K562 (cell line): Measurements from ENCODE around the gene ALG1.
"Not testable (repeated sequence)": the region's sequence is repeated elsewhere in the genome, so short reads cannot be mapped to it uniquely, and the experiment has no call there.

Experiments used
- CBX2 ChIP-seq: fragments of 200-600 bp; sonication (generic); IDR thresholded peaks from one replicate; pipeline ENCODE4 v1.6.1; 2012; ENCODE audit warnings: mild to moderate bottlenecking, low read length, inconsistent platforms; ENCODE audit not compliant: insufficient read depth, poor library complexity, severe bottlenecking
- CEBPB ChIP-seq: fragments of 450-650 bp; IDR thresholded peaks from 2 replicates; pipeline ENCODE4 v1.6.1; 2016; ENCODE audit warnings: missing genetic modification characterization, missing compliant biosample characterization
- CTCF ChIP-seq, 3 experiments: IDR thresholded peaks in 2 of 3; conservative IDR thresholded peaks in 1 of 3; 2 replicates each; pipeline ENCODE4 v1.5.1; 2011 to 2012; ENCODE audit warnings: low read length in 3 of 3, mild to moderate bottlenecking in 3 of 3, control low read depth in 2 of 3, improper control_type of control experiment in 1 of 3, inconsistent platforms in 1 of 3, low read depth in 1 of 3, mixed read lengths in 1 of 3, moderate library complexity in 1 of 3; ENCODE audit not compliant: insufficient read depth in 2 of 3
- GTF3C2 ChIP-seq: IDR thresholded peaks from 3 replicates; pipeline ENCODE4 v1.6.1; 2011; ENCODE audit warnings: borderline replicate concordance, mild to moderate bottlenecking, moderate library complexity; ENCODE audit not compliant: insufficient read length; ENCODE audit errors: extremely low read depth
- POLR2AphosphoS5 ChIP-seq: IDR thresholded peaks from 2 replicates; pipeline ENCODE4 v1.6.1; 2011; ENCODE audit warnings: mild to moderate bottlenecking, low read depth, low read length, moderate library complexity; ENCODE audit not compliant: control insufficient read depth, insufficient read depth
- PREB ChIP-seq: sonication (generic); formaldehyde crosslinking; IDR thresholded peaks from 2 replicates; pipeline ENCODE4 v1.8.1; 2023; ENCODE audit warnings: mild to moderate bottlenecking, missing genetic modification reagents
- ZNF431 ChIP-seq: sonication (generic); formaldehyde crosslinking; IDR thresholded peaks from 2 replicates; pipeline ENCODE4 v1.8.0; 2022; ENCODE audit warnings: mild to moderate bottlenecking, missing genetic modification reagents
- ZNF445 ChIP-seq: fragments of 250-450 bp; sonication (Bioruptor Pico); IDR thresholded peaks from 2 replicates; pipeline ENCODE4 v1.4.0; 2020; ENCODE audit warnings: low read depth, mild to moderate bottlenecking, moderate library complexity

DNA sequence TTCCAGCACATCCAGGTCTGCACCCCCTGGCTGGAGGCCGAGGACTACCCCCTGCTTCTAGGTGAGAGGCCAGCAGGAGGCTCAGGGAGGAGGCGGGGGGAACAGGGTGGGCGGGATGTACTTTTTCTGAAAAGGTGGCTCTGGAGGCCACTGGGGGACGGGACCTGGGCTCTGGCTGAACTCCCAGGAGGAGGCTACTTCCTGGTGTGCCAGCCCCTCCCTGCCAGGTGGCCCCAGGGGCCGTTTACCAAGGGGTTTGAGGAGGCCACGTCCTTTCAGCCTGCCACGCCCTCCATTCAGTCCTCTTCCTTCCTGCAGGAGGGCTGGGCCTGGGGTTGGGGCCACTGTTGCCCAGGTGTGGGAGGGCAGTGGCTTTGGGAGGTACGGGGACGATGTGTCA, 9.4 kb downstream of the ALG1 start:
- TF ChIP-seq ZNF445; POLR2AphosphoS5; CTCF (IDR thresholded peaks at IDR 0.05 in 2 of 3, conservative IDR thresholded peaks at IDR 0.05 in 1 of 3; ENCODE audit: insufficient read depth in 2 of 3, low read depth in 1 of 3, low read length in 3 of 3); PREB; ZNF431 (CRISPR knock-in tag); GTF3C2; CEBPB (tag); CBX2: not testable (repeated sequence)
